Measurements from ENCODE around the gene SYVN1.

The SYVN1 gene

DNA sequence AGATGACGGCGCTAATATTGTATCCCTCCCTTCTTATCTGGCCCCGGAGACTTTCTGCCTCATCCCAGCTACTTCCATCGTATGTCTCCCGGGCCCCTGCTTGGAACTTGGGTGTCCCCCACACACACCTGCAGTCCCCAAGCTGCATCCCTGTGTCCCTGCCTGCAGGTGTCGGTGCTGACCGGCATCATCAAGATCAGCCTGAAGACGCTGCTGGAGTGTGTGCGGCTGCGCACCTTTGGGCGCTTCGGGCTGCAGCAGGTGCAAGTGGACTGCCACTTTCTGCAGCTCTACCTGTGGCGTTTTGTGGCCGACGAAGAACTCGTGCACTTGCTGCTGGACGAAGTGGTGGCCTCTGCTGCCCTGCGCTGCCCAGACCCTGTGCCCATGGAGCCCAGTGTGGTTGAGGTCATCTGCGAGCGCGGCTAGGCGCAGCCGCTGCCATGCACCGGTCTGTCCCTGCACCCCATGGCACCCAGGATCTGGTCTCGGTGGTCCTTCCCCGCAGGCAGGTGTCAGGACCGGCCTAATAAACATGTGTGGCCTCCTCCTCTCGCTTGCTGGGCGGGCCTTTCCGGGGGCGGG, 23.1 kb downstream of the SYVN1 start:
- DNase-seq, result no peak

DNA sequence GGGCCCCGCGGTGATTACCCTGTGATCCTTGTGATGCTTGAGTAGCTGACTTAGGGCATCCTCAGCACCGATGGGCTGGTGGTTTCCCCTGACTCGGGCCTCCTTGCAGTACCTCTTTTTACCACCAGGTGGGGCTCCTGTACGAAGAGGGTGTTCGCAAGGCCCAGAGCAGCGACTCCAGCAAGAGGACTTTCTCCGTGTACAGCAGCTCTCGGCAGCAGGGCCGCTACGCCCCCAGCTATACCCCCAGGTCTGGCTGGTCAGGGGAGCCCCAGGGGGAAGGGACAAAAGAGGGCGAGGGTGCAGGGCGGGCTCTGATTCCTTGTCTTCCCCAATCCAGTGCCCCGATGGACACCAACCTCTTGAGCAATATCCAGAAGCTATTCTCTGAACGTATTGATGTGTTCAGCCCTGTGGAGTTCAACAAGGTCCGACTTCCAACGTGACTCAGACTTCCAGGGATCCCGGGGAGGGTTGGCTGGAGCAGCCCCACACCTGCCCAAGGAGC, 23.9 kb downstream of the SYVN1 start:
- peak; percentile 93 for DNase-seq

DNA sequence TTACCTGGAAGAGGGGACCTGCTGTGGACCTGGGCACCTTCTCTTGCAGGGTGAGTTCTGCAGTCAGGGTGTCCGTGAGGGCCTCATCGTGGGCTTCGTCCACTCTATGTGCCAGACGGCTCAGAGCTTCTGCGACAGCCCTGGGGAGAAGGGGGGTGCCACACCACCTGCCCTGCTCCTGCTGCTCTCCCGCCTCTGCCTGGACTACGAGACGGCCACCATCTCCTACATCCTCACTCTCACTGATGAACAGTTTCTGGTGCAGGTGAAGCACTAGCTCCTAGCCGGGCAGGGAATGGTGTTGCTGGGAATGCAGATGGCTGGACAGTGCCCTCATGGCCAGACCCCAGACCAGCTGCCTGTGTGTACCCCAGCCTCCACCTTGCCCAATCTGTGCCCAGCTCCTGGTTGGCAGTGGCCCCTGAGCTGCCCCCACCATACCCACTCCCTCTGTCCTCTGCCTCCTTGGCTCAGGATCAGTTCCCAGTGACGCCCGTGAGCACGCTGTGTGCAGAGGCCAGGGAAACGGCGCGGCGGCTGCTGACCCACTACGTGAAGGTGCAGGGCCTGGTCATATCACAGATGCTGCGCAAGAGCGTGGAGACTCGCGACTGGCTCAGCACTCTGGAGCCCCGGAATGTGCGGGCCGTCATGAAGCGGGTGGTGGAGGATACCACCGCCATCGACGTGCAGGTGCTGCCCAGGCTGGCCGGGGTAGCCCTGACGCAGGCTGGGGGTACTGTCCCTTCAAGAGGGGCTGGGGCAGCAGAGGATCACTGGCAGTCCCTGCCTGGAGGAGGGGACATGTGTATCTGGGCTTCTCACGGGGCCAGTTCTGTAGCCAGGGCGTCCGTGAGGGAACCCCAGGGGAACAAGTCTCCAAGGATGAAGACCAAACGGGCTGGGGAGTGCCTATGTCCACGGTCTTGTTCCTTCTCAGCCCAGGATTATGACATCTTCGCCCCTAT, 24.8 kb downstream of the SYVN1 start:
- no peak for DNase-seq

DNA sequence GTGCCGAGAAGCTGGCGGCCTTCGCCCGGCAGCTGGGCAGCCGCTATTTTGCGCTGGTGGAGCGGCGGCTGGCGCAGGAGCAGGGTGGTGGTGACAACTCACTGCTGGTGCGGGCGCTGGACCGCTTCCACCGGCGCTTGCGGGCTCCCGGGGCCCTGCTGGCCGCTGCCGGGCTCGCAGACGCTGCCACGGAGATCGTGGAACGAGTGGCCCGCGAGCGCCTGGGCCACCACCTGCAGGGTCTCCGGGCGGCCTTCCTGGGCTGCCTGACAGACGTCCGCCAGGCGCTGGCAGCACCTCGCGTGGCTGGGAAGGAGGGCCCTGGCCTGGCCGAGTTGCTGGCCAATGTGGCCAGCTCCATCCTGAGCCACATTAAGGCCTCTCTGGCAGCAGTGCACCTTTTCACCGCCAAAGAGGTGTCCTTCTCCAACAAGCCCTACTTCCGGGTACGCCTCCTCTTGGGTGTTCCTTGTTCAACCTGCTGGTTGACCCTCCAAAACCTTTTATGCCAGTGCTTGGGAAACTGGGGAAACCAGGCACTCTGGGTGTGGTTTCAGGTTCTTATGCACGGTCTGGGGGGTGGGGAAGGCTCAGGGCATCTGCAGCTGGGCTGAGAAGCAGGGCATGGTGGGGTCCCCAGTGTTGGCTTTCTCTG, 25.7 kb downstream of the SYVN1 start:
- no peak for DNase-seq

DNA sequence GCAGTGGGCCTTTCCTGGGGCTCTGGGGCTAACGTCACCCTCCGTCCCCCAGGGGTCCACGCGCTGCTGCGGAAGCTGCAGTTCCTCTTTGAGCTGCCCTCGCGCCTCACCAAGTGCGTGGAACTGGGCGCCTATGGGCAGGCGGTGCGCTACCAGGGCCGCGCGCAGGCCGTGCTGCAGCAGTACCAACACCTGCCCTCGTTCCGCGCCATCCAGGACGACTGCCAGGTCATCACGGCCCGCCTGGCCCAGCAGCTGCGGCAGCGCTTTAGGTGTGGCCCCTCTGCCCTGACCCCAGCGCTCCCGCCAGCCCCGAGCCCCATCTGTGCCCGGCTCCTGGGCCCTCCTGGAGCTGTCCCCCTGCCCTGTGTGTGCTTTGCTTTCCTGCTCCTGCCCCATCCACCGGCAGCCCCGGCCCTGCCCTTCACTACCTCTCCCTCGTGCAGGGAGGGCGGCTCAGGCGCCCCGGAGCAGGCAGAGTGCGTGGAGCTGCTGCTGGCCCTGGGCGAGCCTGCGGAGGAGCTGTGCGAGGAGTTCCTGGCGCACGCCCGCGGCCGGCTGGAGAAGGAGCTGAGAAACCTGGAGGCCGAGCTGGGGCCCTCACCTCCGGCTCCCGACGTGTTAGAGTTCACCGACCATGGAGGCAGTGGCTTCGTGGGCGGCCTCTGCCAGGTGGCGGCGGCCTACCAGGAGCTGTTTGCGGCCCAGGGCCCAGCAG, 26.4 kb downstream of the SYVN1 start:
- no peak for DNase-seq

- DNase-seq, result no peak
These were observed 27.2 kb downstream of the SYVN1 start for GRCh38 chr11:65107078-65107477.

- no peak for DNase-seq
These were observed 29.7 kb downstream of the SYVN1 start for GRCh38 chr11:65104628-65105027.

DNA sequence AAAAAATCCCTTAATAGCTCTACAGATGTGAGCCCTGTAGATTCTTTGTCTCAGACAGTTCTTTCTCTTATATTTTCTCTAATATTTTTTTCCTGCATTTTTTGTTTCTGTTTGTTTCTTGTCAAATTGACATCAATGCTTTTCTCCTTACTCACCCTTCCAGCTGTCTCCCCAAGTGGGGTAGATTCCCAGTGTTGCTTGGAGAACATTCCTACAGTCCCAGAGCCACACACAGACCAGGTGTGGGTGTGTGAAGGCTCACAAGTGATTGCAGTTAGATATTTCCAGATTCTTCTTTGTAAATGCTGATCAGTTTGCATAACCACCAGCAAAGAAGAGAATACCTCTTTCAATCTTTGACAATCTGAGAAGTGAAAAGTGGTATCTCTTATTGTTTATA, 30.8 kb downstream of the SYVN1 start:
- no peak for DNase-seq

GRCh38 chr11:65102142-65103095, 31.9 kb downstream of the SYVN1 start:
- no peak for DNase-seq

- no peak for DNase-seq
These were observed 33.5 kb downstream of the SYVN1 start for GRCh38 chr11:65100674-65101350.

DNA sequence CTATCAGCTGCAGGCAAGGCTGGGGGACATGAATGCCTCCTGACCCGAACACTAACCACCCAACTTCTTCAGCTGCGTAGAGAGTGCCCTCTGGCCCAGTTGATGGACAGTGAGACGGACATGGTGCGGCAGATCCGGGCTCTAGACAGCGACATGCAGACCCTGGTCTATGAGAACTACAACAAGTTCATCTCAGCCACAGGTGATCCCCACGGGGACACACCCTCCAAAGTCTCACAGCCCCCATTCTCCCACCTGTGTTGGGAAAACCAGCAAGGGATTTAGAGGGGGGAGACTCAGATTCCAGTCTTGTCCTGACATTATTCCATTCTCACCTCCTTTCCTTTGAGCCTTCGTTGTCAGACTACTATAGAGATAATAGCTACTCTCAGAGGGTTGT, 37.4 kb downstream of the SYVN1 start:
- no peak for DNase-seq

GRCh38 chr11:65095974-65096806, 38.1 kb downstream of the SYVN1 start, which contains the start of gene VPS51:
Gene VPS51 (plus strand): TSS chr11:65096214. CDS start chr11:65096251, 37 bp downstream.
- peak; percentile 97 for DNase-seq

DNA sequence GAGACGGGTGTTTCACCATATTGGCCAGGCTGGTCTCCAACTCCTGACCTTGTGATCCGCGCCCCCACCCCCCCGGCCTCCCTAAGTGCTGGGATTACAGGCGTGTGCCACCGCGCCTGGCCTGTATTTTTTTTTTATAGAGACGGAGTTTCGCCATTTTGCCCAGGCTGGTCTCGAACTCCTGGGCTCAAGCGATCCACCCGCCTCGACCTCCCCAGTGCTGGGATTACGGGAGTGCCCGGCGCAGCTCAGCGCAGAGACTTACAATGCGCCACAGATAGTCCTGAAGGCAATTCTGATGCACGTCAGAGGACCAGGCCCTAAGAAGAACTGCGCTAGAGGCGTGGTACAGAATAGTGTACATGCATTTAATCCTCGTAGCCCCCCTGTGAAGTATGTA, 38.9 kb downstream of the SYVN1 start:
- no peak for DNase-seq

- no peak for DNase-seq
These were observed 43.7 kb downstream of the SYVN1 start for GRCh38 chr11:65090628-65091027.

- DNase-seq, result peak; percentile 77
These were observed 44.7 kb downstream of the SYVN1 start for GRCh38 chr11:65089621-65090020.

GRCh38 chr11:65087827-65088226, 46.5 kb downstream of the SYVN1 start:
- DNase-seq, result no peak

DNA sequence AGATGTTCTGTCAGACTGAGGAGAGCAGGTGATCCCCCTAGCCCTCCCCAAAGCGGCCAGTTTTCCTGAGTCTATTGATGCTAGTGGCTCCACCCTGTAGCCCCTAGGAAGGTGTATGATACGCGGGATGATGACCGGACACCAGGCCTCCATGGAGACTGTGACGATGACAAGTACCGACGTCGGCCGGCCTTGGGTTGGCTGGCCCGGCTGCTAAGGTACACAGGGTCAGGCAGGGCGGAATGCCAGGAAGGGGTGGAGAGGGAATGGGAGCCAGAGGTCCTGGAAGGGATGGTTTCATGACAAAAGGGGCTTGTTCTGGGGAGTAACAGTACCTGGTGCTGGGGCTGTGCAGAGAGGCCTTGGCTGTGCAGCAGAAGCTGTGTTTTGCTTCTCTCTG, 47.1 kb downstream of the SYVN1 start:
- DNase-seq, result no peak

DNA sequence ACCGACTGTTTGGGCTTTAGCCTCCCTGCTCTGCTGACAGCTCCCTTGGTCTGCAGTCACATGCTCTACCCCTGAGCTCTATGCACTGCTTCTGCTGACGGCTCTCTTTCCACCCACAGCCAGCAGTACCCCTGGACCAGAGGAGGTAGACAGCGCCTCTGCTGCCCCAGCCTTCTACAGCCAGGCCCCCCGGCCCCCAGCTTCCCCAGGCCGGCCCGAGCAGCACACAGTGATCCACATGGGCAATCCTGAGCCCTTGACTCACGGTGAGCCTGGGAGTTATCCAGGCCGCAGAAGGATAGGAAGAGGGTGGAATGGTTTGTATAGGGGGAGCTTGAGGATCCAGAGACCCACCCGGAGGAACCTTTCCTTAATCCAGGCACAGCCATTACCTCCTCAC, 47.5 kb downstream of the SYVN1 start:
- no peak for DNase-seq

- no peak for DNase-seq
These were observed 48.9 kb downstream of the SYVN1 start for GRCh38 chr11:65085446-65085845.

Data from RPMI8226 (cell line).